Fibroblast of skin of back (primary cell): ENCODE measurements around the gene STMN3.
"Not testable (repeated sequence)": the region's sequence is repeated elsewhere in the genome, so short reads cannot be mapped to it uniquely, and the experiment has no call there.

Experiments
- DNase-seq: peaks from one replicate; pipeline ENCODE4 v3.0.0-alpha.2; 2013

STMN3 gene

DNA sequence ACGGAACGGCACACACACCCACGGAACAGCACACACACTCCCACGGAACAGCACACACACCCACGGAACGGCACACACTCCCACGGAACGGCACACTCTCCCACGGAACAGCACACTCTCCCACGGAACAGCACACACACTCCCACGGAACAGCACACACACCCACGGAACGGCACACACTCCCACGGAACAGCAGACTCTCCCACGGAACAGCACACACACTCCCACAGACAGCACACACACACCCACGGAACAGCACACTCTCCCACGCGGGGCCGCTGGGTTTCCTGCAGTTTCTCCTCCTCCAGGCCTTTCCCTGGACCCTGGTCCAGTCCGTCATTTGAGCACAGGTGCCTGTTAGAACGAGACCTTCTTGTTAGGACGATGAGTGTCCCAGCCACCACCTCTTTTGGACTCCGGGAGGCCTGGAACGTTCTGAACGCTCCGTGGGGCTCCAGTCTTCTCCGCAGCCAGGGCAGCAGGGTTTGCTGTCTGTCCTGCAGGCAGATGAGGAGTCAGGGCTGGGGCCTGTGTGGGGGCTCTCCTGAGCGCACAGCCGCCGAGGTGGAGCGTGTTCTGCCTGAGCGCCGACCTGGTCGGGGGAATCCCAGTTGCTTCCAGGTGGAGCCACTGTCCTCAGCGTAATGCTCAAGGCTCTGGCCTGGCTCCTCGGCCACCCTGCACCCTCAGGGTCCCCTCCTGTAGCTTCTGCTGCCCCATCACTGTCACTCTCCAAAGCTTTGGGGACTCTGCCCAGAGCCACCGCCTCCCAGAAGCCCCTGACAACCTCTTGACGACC is 25.6 kb upstream of the STMN3 start:
- no peak for DNase-seq

DNA sequence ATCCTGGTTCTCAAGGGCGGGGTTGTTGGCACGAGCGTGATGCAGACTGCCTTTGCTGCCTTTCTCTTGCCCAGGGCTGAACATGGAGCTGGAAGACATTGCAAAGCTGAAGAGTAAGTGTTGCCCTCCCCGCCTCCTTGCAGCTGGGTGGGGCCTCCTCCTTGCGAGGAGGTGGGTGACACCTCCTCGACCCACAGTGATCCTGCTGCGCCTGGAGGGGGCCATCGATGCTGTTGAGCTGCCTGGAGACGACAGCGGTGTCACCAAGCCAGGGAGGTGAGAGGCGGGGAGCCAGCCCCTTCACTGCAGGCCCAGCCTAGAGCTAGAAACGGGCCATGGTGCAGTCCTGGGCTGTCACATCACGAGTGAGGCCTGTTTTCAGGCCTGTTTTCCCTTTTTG is 24.8 kb upstream of the STMN3 start:
- no peak for DNase-seq

DNA sequence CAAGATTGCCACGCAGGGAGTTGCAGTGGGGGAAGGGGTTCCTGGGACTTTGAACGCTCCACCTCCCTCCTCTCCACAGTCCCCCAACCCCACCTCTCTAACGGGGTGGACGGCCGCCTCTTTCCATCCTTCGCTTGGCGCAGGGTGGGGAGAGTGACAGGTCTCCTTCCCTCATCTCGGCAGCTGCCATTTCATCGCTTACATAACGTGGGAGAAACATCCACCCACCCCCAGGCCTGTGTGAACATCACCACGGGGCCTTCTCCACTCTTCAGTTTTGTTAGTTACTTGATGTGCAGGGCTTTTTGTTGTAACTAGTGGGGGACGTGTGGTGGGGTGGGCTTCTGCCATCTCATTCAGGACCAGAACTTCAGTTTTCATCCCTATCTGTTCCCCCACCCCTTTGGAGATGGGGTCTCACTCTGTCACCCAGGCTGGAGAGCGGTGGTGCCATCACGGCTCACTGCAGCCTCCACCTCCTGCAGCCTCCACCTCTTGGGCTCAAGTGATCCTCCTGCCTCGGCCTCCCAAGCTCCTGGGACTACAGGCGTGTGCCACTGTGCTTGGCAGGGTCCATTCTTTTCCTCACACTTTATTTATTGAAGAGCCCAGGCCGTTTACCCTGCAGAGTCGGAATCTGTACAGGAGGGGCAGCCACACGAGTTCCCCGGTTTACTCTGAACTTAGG is 22.6 kb upstream of the STMN3 start:
- DNase-seq = no peak

DNA sequence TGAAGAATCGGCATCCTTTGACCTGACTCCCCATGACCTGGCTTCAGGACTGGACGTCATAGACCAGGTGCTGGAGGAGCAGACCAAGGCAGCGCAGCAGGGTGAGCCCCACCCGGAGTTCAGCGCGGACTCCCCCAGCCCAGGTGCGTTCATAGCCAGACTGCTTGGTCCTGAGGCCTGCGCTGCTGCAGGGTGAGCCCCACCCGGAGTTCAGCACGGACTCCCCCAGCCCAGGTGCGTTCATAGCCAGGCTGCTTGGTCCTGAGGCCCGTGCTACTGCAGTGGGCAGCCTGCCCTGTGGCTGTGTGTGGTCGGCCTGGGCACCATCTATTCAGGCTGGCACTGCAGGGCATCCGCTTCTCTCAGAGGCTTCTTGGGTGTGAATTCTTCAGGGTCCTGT is 20.7 kb upstream of the STMN3 start:
- DNase-seq = no peak

DNA sequence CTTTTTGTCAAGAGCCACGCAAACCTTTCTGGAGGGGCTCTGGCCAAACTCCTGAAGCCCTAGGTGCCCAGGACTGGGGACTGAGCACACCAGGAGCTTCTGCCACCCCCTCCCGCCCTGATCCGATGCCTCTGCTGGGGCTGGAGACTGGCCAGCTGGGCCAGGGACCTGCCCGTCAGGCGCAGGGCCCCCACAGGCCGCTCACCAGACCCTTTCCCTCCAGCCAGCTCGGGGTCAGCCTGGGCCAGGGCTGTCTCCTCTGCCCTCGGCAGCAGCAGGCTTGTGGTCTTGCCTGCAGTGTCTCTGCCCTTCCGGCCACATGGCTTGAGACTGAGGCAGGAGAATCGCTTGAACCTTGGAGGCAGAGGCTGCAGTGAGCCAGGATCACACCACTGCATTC is 19.4 kb upstream of the STMN3 start:
- no peak for DNase-seq

DNA sequence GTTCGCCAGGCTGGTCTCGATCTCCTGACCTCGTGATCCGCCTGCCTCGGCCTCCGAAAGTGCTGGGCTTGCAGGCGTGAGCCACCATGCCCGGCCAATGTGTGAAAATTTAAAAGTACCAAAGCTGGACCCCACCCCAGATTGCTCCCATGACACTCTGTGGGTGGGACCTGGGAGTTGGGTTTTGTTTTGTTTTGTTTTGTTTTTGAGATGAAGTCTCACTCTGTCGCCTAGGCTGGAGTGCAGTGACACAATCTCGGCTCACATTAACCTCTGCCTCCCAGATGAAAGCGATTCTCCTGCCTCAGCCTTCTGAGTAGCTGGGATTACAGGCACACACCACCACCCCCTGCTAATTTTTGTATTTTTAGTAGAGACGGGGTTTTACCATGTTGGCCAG is 18.5 kb upstream of the STMN3 start:
- not testable (repeated sequence) for DNase-seq

DNA sequence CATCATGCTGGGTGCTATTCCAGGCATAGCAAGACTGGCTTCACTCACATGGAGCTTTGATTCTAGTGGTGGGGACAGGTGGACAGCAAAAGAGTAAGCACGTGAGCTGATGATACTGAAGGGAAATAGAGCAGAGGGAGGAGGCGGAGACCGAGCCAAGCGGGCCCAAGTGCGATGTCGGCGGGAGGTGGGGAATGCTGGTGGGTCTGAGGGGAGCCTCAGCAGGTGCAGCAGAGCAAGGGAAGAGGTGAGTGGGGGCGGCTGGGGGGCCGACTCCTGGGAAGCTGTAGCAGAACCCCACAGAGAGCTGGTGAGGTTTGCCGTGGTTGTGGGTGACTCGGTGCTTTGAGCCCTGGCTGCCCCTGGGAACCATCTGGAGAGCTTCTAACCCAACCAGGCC is 15.1 kb upstream of the STMN3 start:
- DNase-seq = no peak

DNA sequence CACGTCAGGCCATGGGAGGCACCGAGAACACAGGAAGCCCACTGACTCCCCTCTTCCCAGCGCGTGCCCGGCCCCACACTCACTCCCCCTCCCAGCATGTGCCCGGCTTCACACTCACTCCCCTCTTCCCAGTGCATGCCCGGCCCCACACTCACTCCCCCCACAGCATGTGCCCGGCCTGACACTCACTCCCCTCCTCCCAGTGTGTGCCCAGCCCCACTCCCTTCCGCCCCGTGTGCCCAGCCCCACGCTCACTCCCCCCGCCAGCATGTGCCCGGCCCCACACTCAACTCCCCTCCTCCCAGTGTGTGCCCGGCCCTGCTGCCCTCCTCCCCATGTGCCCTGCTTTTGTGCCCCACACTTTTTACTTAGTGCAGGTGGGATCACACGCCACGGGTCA is 14.6 kb upstream of the STMN3 start:
- no peak for DNase-seq

DNA sequence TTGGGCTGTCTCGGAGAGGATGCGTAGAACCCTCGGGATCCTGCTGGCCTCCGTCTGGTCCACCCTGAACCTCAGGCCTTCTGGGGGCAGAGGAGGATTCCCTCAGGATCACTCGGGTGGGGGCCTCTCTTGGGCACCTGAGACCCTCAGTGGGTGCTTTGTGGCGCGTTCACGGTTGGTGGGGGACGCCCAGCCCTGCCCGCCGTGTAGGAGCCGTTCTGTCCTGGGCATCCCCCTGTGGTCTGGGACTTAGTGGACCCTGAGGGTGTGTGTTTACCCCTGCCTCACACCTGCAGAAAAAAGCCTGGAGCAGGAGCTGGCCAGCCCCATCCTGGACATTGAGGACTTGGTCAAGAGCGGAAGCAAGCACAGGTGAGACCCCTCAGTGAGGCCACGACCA is 12.5 kb upstream of the STMN3 start:
- no peak for DNase-seq

DNA sequence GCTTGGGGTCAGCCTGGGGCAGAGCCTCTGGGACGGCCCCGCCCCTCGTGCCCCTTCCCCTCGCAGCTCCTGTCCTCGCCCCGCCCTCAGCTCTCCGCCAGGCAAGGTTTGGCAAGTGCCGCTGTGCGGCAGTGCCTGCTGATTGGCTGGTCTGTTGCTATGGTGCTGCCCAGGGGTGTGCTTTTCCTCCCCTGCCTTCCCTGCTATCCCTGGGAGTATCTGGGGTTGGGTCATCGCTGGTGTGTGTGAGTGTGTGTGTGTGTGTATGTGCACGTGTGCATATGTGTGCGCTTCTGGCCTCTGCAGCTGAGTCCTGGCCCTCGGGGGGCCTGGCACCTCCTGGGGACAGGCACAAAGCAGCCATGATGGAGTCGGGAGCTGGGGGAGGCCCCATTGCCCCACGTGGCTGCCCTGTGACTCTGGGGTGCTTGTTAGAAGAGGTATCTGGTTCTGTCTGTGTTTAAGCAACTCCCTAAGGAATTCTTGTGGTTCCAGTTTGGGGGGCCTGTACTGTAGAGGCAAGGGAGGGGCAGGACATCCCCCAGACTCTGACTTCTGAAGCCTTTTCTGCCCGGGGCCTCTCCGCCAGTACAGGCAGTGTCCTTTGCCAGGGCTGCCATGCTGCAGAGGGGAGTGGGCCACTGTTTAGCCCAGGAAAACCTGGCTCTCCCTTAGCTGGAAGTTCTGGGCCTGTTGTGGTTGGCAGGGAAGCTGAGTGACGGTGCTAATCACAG is 11.8 kb upstream of the STMN3 start:
- no peak for DNase-seq

DNA sequence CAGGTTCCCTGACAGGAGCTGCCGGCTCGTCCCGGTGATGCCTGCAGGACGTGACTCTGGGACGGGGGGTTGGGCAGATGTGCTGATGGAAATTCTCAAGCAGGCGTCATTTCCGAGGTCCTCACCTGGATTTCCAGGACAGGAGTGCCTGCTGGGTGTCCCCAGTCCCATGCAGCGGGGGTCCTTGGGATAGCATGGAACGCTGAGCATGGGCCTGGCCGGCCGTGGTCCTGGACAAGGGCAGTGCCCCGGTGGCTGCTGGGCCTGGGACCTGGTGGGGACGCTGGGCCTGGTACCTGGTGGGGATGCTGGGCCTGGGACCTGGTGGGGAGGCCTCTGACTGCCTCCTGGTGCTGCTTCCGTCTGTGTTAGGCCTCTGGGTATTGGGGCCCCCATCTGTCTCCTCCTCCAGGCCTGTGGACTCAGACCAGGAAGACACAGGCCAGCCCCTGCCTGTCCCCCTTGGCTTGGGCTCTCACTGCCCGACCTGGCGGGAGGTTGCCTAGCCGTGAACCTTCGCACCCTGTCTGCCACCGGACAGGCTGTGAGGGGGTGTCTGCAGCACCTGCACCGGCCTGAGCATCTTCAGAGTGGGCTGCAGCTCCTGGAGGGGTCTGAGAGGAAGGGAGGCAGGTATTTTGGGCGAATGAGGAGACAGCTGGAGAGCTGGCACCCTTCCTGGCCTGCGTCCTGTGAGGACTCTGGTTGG is 11.1 kb upstream of the STMN3 start:
- DNase-seq = no peak

DNA sequence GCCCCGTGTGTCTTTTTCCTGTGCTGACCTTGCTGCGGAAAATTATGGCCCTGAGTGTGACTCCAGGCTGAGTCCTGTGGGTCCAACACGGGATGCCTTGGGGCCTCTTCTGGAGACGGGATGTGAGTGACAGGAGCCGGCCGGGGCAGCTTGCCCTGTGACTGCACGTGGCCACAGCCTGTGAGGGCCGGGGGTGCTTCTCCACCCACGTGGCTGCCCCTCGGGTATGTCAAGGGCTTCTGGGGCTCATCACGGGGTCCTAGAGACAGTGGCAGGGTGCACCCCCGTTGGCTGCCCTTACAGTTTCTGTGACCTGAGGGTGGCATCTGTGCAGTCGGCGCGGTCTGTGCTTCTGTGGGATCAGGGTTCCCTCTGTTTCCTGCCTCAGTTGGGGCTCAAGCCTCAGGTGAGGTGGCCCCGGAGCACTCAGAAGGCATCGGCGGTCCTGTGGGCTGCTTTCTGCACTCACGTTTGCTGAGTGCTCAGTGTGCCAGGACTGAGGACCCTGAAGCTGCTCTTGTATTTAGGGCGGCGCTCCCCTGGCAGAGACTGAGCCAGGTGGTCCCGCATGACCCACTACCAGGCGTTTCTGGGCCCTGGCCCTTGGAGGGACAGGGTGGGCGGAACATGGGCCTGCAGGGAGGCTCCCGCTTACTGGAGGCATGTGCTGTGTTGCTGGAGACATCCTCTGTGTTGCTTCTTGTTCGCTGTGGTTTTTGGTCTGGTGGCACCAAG is 10.3 kb upstream of the STMN3 start:
- DNase-seq = no peak

DNA sequence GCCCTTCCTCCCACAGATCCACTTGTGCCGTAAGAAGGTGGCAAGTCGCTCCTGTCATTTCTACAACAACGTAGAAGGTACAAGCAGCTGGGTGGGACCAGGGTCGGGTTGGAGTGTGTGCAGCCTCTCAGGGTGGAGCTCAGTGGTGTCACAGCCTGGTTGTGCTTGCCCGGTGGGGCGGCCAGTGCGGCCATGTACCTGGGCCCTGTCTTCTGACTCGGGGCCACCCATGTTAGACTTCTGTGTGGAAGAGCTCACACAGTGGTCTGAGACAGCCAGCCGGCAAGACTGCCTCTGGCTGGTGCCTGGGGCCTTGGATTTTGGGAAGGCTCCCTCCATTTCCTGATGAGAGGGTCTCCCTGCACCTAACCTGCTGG is 9.6 kb upstream of the STMN3 start:
- DNase-seq = no peak

DNA sequence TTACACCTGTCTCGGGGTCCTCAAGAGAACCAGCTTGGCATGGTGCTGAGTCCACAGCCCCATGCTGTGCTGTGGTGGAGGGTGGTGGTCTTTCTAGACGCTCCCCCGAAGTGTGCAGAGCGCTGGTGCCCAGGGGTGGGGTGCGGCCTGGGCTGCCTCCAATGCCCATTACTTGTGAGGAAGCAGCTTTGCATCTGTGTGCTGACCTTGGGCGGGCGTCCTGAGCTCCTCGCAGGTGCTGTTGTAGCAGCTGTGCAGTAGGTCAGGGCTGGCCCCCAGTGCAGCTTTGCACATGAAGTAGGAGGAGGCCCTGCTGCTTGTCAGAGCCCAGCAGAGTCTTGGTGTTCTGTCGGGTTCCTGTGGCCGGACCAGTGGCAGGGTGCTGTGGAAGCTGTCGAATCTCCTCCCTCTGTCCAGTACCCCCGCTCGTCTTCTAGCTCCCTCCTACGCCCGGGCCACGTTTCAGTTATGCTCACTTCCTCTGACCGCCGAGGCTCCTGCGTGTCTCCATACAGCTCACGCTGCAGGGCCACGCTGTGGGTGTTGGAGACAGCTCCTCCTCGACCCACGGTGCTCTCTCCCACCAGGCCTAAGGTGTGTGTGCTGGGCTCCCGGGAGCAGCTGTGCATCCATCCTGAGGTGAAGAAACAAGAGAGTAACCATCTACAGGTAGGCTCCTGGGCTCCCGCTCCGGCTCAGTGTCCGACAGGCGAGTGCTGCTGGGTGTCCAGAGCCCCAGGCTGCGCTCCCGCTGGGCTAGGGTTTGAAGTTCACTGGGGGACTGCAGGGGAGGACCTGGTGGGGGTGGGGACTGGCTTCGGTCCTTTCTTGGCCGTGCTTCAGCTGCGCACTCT is 9.0 kb upstream of the STMN3 start:
- no peak for DNase-seq

DNA sequence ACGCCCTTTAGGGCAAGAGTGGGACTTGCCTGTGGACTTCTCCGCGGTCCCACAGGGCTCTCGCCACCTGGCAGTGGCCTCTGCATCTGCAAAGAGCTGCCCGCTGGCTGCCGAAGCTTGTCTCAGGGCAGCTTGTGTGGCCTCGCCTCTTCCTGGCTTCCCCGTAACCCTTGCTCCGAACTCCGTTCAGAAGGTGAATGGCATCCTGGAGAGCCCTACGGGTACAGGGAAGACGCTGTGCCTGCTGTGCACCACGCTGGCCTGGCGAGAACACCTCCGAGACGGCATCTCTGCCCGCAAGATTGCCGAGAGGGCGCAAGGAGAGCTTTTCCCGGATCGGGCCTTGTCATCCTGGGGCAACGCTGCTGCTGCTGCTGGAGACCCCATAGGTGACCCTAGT is 7.9 kb upstream of the STMN3 start:
- DNase-seq = no peak

DNA sequence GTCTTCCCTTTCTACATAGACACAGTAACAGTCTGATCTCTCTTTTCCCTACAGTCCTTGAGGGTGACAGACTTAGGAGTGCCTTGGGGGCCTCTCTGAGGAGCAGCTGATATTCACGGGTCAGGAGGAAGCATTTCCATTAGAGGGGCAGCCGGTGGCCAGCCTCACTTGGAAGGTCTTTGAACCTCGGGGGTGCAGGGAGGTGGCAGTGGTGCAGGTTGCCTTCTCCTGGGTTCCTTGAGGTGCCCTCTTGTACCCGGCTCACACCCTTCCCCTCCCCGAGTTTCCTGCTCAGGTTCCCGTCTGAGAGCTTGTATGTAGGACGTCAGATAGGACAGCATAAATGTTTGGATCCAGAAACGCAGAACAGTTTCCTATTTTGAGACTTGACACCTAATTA is 7.4 kb upstream of the STMN3 start:
- no peak for DNase-seq

DNA sequence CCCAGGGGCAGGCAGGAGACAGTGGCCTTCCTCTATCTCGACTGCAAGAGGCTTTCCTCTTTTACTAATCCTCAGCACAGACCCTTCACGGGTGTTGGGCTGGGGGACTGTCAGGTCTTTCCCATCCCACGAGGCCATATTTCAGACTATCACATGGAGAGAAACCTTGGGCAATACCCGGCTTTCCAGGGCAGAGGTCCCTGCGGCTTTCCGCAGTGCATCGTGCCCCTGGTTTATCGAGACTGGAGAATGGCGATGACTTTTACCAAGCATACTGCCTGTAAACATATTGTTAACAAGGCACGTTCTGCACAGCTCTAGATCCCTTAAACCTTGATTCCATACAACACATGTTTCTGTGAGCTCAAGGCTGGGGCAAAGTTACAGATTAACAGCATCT is 7.0 kb upstream of the STMN3 start:
- DNase-seq = not testable (repeated sequence)

DNA sequence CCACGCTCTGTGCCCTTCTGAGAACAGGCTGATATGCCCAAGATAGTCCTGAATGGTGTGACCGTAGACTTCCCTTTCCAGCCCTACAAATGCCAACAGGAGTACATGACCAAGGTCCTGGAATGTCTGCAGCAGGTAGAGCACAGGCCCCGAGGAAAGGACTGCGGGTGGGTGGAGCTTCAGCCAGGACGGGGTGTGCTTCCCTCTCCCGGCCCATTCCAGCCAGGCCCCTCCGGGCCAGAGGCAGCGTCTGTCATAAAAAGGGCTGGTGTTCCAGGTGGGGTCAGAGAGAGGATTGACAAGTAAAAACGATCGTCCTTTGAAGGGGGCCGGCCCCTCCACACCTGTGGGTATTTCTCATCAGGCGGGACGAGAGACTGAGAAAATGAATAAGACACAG is 6.1 kb upstream of the STMN3 start:
- no peak for DNase-seq

DNA sequence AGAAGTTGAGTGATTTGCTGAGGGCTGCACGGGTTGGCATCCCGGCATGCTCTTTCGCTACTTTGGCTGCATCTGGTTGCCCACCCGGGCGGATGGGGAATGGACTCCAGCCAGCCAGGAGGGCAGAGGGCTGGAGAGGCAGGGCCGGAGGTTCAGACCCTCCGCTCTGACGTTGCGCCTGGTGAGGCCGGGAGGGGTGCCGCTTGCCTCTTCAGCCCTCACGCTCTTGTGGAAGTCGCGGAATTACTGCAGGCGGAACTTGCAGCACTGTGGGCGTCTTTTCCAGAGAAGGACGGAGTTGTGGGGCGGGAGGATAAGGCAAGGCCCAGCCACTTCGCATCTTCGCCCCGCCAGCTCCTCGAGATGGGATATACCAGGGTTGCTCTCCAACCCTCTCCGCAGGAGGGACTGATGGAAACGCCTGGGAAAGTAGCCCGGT is 5.5 kb upstream of the STMN3 start:
- no peak for DNase-seq

DNA sequence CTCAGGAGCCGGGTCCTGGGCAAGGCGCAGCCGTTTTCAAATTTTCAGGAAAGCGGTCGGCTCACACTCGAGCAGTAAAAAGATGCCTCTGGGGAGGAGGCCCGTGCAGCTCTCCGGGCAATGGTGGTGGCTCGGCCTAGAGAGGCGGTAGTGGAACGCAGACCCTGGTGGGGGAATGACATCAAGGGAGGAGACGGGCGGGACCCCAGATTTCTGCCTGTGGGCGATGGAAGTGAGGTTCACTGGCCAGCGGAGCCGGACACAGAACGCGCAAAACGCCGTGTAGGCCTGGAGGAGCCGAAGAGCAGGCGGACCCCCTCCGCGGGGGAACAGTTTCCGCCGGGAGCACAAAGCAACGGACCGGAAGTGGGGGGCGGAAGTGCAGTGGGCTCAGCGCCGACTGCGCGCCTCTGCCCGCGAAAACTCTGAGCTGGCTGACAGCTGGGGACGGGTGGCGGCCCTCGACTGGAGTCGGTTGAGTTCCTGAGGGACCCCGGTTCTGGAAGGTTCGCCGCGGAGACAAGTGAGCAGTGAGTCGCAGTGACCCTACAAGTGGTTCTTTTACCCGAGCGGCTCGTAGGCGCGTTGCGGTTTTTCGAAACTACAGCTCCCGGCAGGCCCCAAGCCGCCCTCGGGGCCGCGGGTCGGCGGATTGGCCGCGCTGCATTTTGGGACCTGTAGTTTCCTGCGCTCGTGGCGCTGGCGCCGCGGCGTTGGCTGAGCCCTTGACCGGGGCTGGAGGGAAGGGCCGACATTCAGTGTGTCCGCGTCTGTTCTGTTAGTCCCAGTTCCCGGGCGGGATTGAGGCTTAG is 4.9 kb upstream of the STMN3 start, which contains the start of gene RTEL1:
RTEL1 (plus strand) TSS at position 376 of the 812 bp plus-strand sequence. CDS start 1,091 bp downstream, outside the sequence.
- DNase-seq = peak; percentile 91
